ENCODE data around the gene PSMA2. TPM values are rescaled to one million over a fixed set of nuclear protein-coding genes. Genes with fewer than 3 reads are reported as not detected.

PSMA2 gene
- total RNA-seq, 2 experiments from 2014 or later: 193 to 197 TPM

GRCh38 chr7:42976371-42976770, 44.4 kb upstream of the PSMA2 start:
- DNase-seq (no peak), ATAC-seq (no peak)
- no peak for TF ChIP-seq CTCF (IDR thresholded peaks at IDR 0.05)
- no peaks in the 10 kb centered on the region for H3K36me3 Mint-ChIP-seq (ENCODE audit: low read depth)
- H3K4me1 Mint-ChIP-seq (ENCODE audit: low read depth): no peaks in the 10 kb centered on the region
- intact Hi-C loops (cut with micrococcal nuclease): no loop called here
- CTCF ChIA-PET: no interaction called here
- POLR2A ChIA-PET: no interaction called here
- no peaks in the 10 kb centered on the region for H3K9me3 Mint-ChIP-seq
- H3K27me3 Mint-ChIP-seq: peaks cover 19% of the 10 kb centered on the region
- H3K27ac Mint-ChIP-seq: no peak overlapping the region
- no peak overlapping the region for H3K4me3 Mint-ChIP-seq

GRCh38 chr7:42972699-42973500, 40.9 kb upstream of the PSMA2 start:
- CTCF ChIA-PET: interaction anchor here (1.6 kb wide), 1 partner anchor 288 kb away, joined by 4 read pairs; no protein-coding TSS in a partner anchor
- intact Hi-C loops (cut with micrococcal nuclease): no loop called here
- POLR2A ChIA-PET: no interaction called here

GRCh38 chr7:42967391-42967790, 35.4 kb upstream of the PSMA2 start:
- no peak for DNase-seq
- Mint-ChIP-seq H3K4me3 (no peak overlapping the region), H3K27ac (no peak overlapping the region), H3K36me3 (ENCODE audit: low read depth) (no peaks in the 10 kb centered on the region), H3K4me1 (ENCODE audit: low read depth) (peaks cover 10% of the 10 kb centered on the region), H3K27me3 (peaks cover 14% of the 10 kb centered on the region), H3K9me3 (no peaks in the 10 kb centered on the region)
- no peak for ATAC-seq
- intact Hi-C loops (cut with micrococcal nuclease): no loop called here
- no peak for TF ChIP-seq CTCF (IDR thresholded peaks at IDR 0.05)
- POLR2A ChIA-PET: no interaction called here
- CTCF ChIA-PET: no interaction called here

More at GRCh38 chr7:42972699-42973500, 40.9 kb upstream of the PSMA2 start:
- no peak for ATAC-seq
- Mint-ChIP-seq H3K9me3 (no peaks in the 10 kb centered on the region), H3K27me3 (peaks cover 17% of the 10 kb centered on the region), H3K36me3 (ENCODE audit: low read depth) (no peaks in the 10 kb centered on the region), H3K4me1 (ENCODE audit: low read depth) (no peaks in the 10 kb centered on the region), H3K4me3 (no peak overlapping the region), H3K27ac (no peak overlapping the region)
- TF ChIP-seq CTCF (IDR thresholded peaks at IDR 0.05): no peak
- no peak for DNase-seq

GRCh38 chr7:42964849-42965805, 33.2 kb upstream of the PSMA2 start:
- CTCF ChIA-PET: interaction anchor here (1.1 kb wide), 1 partner anchor 40 kb away, joined by 3 read pairs; no protein-coding TSS in a partner anchor
- no peak for TF ChIP-seq CTCF (IDR thresholded peaks at IDR 0.05)
- peak overlapping the region; percentile 64 for H3K27ac Mint-ChIP-seq
- H3K27me3 Mint-ChIP-seq: peaks cover 19% of the 10 kb centered on the region
- peaks cover 12% of the 10 kb centered on the region for H3K4me1 Mint-ChIP-seq (ENCODE audit: low read depth)
- no peak overlapping the region for H3K4me3 Mint-ChIP-seq
- POLR2A ChIA-PET: interaction anchor here (1.2 kb wide), 1 partner anchor 33 kb away, joined by 3 read pairs; the partner anchor contains the start of genes MRPL32 and PSMA2
- ATAC-seq: peak; percentile 80
- no peaks in the 10 kb centered on the region for H3K9me3 Mint-ChIP-seq
- no peaks in the 10 kb centered on the region for H3K36me3 Mint-ChIP-seq (ENCODE audit: low read depth)
- DNase-seq: peak; percentile 24
- intact Hi-C loops (cut with micrococcal nuclease): no loop called here

Measured in activated CD8-positive, alpha-beta T cell treated with anti-CD3 and anti-CD28 coated beads for 36 hours (primary cell).